Endothelial cell (in vitro differentiated cells): Measurements from ENCODE around the gene GLT6D1. TPM values are rescaled to one million over a fixed set of nuclear protein-coding genes. Genes with fewer than 3 reads are reported as not detected.

Experiments
- DNase-seq: peaks from one replicate; pipeline ENCODE4 v3.0.0; 2021; ENCODE audit warnings: low spot score
- H3K27ac Mint-ChIP-seq: one replicate; pipeline ENCODE4 v1.8.0; 2021; ENCODE audit warnings: mixed read lengths, inconsistent platforms; ENCODE audit not compliant: unreplicated experiment
- H3K27me3 Mint-ChIP-seq: one replicate; pipeline ENCODE4 v1.8.0; 2021; ENCODE audit warnings: mild to moderate bottlenecking, moderate library complexity, mixed read lengths, inconsistent platforms; ENCODE audit not compliant: unreplicated experiment
- H3K36me3 Mint-ChIP-seq: one replicate; pipeline ENCODE4 v1.8.0; 2021; ENCODE audit warnings: mild to moderate bottlenecking, low read depth, mixed read lengths, inconsistent platforms; ENCODE audit not compliant: unreplicated experiment
- H3K4me1 Mint-ChIP-seq: one replicate; pipeline ENCODE4 v1.8.0; 2021; ENCODE audit warnings: mild to moderate bottlenecking, mixed read lengths, inconsistent platforms; ENCODE audit not compliant: unreplicated experiment
- H3K4me3 Mint-ChIP-seq: one replicate; pipeline ENCODE4 v1.8.0; 2021; ENCODE audit warnings: mild to moderate bottlenecking, mixed read lengths, inconsistent platforms; ENCODE audit not compliant: unreplicated experiment
- H3K9me3 Mint-ChIP-seq: one replicate; pipeline ENCODE4 v1.8.0; 2021; ENCODE audit warnings: mixed read lengths, inconsistent platforms; ENCODE audit not compliant: unreplicated experiment
- CTCF ChIP-seq: fragments of 200-600 bp; sonication (generic); IDR thresholded peaks from one replicate; pipeline ENCODE4 v1.5.0; 2021; ENCODE audit warnings: antibody characterized with exemption; ENCODE audit not compliant: unreplicated experiment
- total RNA-seq: library from RNA; stranded (reverse); fragmentation: NEBNext Ultra II Directional; extraction: Animal tissue kit (Norgen Biotek cat#: 25700); gene quantifications from one replicate; pipeline ENCODE4 v1.2.1, GENCODE V29; 2021; ENCODE audit not compliant: unreplicated experiment

GLT6D1 gene
- total RNA-seq, 1 donor from 2014 or later: not detected

- no peak for TF ChIP-seq CTCF
- Mint-ChIP-seq H3K27ac (no peak overlapping the region), H3K36me3 (no peaks in the 10 kb centered on the region), H3K27me3 (peaks cover 1% of the 10 kb centered on the region), H3K4me3 (no peak overlapping the region), H3K9me3 (no peaks in the 10 kb centered on the region), H3K4me1 (no peaks in the 10 kb centered on the region)
- DNase-seq: no peak
Observed at GRCh38 chr9:135622415-135623020, 16.8 kb downstream of the GLT6D1 start.

- Mint-ChIP-seq H3K27me3 (no peaks in the 10 kb centered on the region), H3K27ac (no peak overlapping the region), H3K4me1 (no peaks in the 10 kb centered on the region), H3K36me3 (no peaks in the 10 kb centered on the region), H3K4me3 (no peak overlapping the region), H3K9me3 (no peaks in the 10 kb centered on the region)
- no peak for TF ChIP-seq CTCF
- no peak for DNase-seq
Observed at GRCh38 chr9:135620558-135620957, 18.8 kb downstream of the GLT6D1 start.

GRCh38 chr9:135619599-135619886, 19.8 kb downstream of the GLT6D1 start:
- no peaks in the 10 kb centered on the region for H3K27me3 Mint-ChIP-seq
- no peak overlapping the region for H3K4me3 Mint-ChIP-seq
- no peak for DNase-seq
- no peaks in the 10 kb centered on the region for H3K36me3 Mint-ChIP-seq
- TF ChIP-seq CTCF: no peak
- H3K27ac Mint-ChIP-seq: no peak overlapping the region
- no peaks in the 10 kb centered on the region for H3K4me1 Mint-ChIP-seq
- H3K9me3 Mint-ChIP-seq: no peaks in the 10 kb centered on the region

- no peaks in the 10 kb centered on the region for H3K4me1 Mint-ChIP-seq
- no peak for TF ChIP-seq CTCF
- no peak overlapping the region for H3K27ac Mint-ChIP-seq
- DNase-seq: no peak
- H3K9me3 Mint-ChIP-seq: no peaks in the 10 kb centered on the region
- H3K27me3 Mint-ChIP-seq: no peaks in the 10 kb centered on the region
- no peak overlapping the region for H3K4me3 Mint-ChIP-seq
- no peaks in the 10 kb centered on the region for H3K36me3 Mint-ChIP-seq
Observed at GRCh38 chr9:135618866-135619598, 20.3 kb downstream of the GLT6D1 start.

GRCh38 chr9:135617991-135618411, 21.3 kb downstream of the GLT6D1 start:
- TF ChIP-seq CTCF: no peak
- Mint-ChIP-seq H3K27me3 (peaks cover 3% of the 10 kb centered on the region), H3K9me3 (no peaks in the 10 kb centered on the region), H3K36me3 (no peaks in the 10 kb centered on the region), H3K27ac (no peak overlapping the region), H3K4me3 (no peak overlapping the region), H3K4me1 (no peaks in the 10 kb centered on the region)
- no peak for DNase-seq
